Suprapubic skin (tissue), 4 donors: ENCODE data around the gene DCPS. TPM values are rescaled to one million over a fixed set of nuclear protein-coding genes. Genes with fewer than 3 reads are reported as not detected.
A peak's percentile ranks its signal among the peaks of the same experiment; 100 is the strongest.
"Not testable (repeated sequence)": the region's sequence is repeated elsewhere in the genome, so short reads cannot be mapped to it uniquely, and the experiment has no call there.

Source experiments
- DNase-seq, 2 donors: peaks; one replicate each; pipeline ENCODE4 v3.0.0-alpha.2; 2019; ENCODE audit warnings: low spot score in 2 of 2
- H3K27ac ChIP-seq: fragments of 200-600 bp; sonication (generic); one replicate; pipeline ENCODE4 v1.5.1; 2019
- H3K27me3 ChIP-seq: fragments of 200-600 bp; sonication (generic); one replicate; pipeline ENCODE4 v1.5.1; 2019
- H3K36me3 ChIP-seq: fragments of 200-600 bp; sonication (generic); one replicate; pipeline ENCODE4 v1.5.1; 2019
- H3K4me1 ChIP-seq: fragments of 200-600 bp; sonication (generic); one replicate; pipeline ENCODE4 v1.5.1; 2019
- H3K4me3 ChIP-seq: fragments of 200-600 bp; sonication (generic); one replicate; pipeline ENCODE4 v1.5.1; 2019; ENCODE audit warnings: mild to moderate bottlenecking
- H3K9me3 ChIP-seq: fragments of 200-600 bp; sonication (generic); one replicate; pipeline ENCODE4 v1.5.1; 2019
- CTCF ChIP-seq, 2 donors: fragments of 200-600 bp in 1 of 2; fragments of 450-650 bp in 1 of 2; sonication (generic) in 1 of 2; IDR thresholded peaks; one replicate each; pipeline ENCODE4 v1.5.1; 2016 to 2019; ENCODE audit warnings: antibody characterized with exemption in 2 of 2, mild to moderate bottlenecking in 1 of 2, moderate library complexity in 1 of 2
- EP300 ChIP-seq: sonication (generic); formaldehyde crosslinking; IDR thresholded peaks from one replicate; pipeline ENCODE4 v1.6.1; 2017; ENCODE audit warnings: antibody characterized with exemption
- POLR2A ChIP-seq, 2 donors: fragments of 450-650 bp; IDR thresholded peaks; one replicate each; pipeline ENCODE4 v1.6.1; 2017; ENCODE audit warnings: antibody characterized with exemption in 2 of 2, mild to moderate bottlenecking in 2 of 2, moderate library complexity in 2 of 2
- POLR2AphosphoS5 ChIP-seq, 3 donors: sonication (generic); formaldehyde crosslinking; IDR thresholded peaks; one replicate each; pipeline ENCODE4 v1.6.1; 2017; ENCODE audit warnings: antibody characterized with exemption in 3 of 3
- WGBS: methylation state at CpG from one replicate; pipeline ENCODE4 v1.1.5; 2018; 5-methylcytosine and 5-hydroxymethylcytosine counted together
- total RNA-seq, 4 donors: library from RNA; depleted of rRNA; stranded (reverse); fragments of >200 nt; gene quantifications; one replicate each; pipeline ENCODE4 v1.1.0, GENCODE V29; 2016

The DCPS gene
- total RNA-seq, 4 donors from 2014 or later: 15.4 to 19.1 (median 17.8) TPM

GRCh38 chr11:126378763-126379162 lies 74.9 kb downstream of the DCPS start:
- Histone ChIP-seq H3K4me3 (no peak overlapping the region), H3K27me3 (no peaks in the 10 kb centered on the region), H3K9me3 (no peaks in the 10 kb centered on the region), H3K36me3 (no peaks in the 10 kb centered on the region), H3K27ac (no peak overlapping the region), H3K4me1 (peaks cover 16% of the 10 kb centered on the region)
- peak in 1 of 2 donors; percentile 14 for DNase-seq
- no peak for TF ChIP-seq POLR2AphosphoS5 (IDR thresholded peaks at IDR 0.05)
- TF ChIP-seq EP300: no peak
- no peak for TF ChIP-seq POLR2A (IDR thresholded peaks at IDR 0.05)
- no peak for TF ChIP-seq CTCF (IDR thresholded peaks at IDR 0.05)
- WGBS: 71% methylated on average over 4 of the region's 4 CpGs

- DNase-seq: peak in 1 of 2 donors; percentile 40
- 95% methylated on average over 3 of the region's 4 CpGs for WGBS
Measured at GRCh38 chr11:126380909-126381308, 77.0 kb downstream of the DCPS start.

DNA sequence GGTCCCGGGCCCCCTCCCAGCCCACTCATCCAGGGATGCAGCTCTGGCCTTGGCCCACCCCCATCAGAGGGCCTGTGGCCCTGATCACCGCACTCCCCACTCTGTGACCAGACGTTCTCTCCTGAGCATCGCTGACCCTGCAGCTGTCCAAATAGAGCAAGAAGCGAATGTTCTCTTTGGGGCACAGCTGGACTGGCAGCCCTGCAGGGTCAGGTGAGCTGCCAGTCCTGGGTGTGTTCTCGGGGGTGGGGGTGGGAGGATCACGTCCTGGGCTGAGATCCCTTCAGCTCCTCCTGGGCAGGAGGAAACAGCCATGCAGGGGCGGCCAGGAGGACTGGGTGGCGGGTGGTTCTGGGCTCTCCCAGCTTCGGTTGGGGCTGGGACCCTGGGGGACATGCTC lies 78.1 kb downstream of the DCPS start:
- H3K27ac ChIP-seq, H3K9me3 ChIP-seq, H3K27me3 ChIP-seq, H3K36me3 ChIP-seq, H3K4me3 ChIP-seq: not testable (repeated sequence)
- WGBS: 69% methylated on average over 5 of the region's 10 CpGs
- peak in 1 of 2 donors; percentile 5 for DNase-seq
- H3K4me1 ChIP-seq: peaks cover 44% of the 10 kb centered on the region

More at GRCh38 chr11:126380909-126381308, 77.0 kb downstream of the DCPS start:
- Histone ChIP-seq H3K4me1 (peaks cover 34% of the 10 kb centered on the region), H3K27ac (no peak overlapping the region), H3K36me3 (no peaks in the 10 kb centered on the region), H3K9me3 (no peaks in the 10 kb centered on the region), H3K27me3 (no peaks in the 10 kb centered on the region), H3K4me3 (no peak overlapping the region)
- TF ChIP-seq POLR2A (IDR thresholded peaks at IDR 0.05) (no peak), CTCF (IDR thresholded peaks at IDR 0.05) (no peak), POLR2AphosphoS5 (IDR thresholded peaks at IDR 0.05) (no peak), EP300 (no peak)

DNA sequence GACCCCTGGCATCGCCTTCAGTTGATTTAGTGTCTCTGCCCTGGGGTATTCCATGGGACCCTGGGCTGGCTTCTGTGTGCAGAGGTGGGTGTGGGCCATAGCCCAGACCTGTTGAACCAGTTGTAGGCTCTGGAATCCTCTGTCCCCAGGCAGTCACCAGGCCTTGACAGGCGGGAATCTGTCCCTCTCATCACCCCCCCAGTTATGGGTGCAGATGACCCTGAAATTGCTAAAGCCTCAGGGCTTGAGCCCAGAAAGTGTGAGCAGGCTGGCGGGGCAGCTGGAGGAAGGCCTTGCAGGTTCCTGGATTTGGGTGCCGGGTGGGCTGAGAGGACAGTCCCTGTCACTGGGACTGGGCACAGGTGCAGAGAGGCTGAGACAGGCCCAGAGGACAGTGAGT lies 78.8 kb downstream of the DCPS start:
- H3K4me3 ChIP-seq, H3K27ac ChIP-seq, H3K9me3 ChIP-seq, H3K36me3 ChIP-seq, H3K27me3 ChIP-seq: not testable (repeated sequence)
- DNase-seq: peak in 1 of 2 donors; percentile 48
- H3K4me1 ChIP-seq: peaks cover 50% of the 10 kb centered on the region
- 57% methylated on average over 2 of the region's 4 CpGs for WGBS

DNA sequence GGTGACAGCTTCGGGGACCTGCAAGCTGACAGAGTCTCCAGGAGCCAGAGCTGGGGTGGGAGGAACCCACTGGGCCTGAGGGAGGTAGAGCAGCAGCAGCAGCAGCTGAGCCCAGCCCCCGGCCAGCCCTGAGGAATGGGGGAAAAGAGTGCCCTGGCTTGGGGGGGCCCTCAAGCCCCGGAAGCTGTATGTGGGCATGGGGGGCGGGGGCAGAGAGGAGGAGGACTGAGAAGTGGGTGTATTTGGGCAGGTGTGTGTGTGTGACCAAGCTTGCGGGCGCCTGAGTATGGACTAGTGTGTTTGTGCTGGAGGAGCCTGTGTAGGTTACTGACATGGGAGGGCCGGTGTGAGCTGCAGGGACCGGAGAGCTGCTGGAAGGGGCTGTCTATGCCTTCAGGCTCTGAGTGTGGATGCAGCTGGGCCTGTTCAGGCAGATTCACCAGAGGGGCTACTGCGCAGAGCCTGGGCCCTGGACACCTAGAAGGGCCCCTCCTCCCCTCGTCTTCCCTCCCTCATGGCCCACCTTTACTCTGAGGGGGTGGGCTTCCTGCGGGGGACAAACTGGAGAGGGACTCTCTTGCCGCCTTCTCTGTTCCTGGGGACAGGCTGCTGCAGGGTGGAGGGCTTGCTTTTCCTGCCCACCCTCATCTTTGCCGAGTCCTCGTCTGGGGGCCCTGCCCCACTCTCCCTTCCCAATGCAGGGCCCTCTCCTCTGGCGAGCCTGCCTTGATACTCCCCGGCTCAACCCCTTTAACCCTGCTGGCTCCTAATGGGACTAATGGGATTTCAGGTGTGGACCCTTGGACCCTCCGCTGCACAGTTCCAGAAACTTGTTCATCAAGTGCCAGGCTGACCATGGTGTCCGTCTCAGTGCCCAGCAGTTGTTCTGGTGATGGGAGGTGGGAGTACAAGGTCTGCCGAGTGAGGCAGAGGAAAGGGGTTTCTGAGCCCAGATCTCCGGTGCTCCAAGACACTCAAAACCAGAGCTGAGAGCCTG lies 79.8 kb downstream of the DCPS start:
- Histone ChIP-seq H3K27me3 (no peaks in the 10 kb centered on the region), H3K27ac (peak overlapping the region; percentile 56), H3K9me3 (no peaks in the 10 kb centered on the region), H3K4me1 (peaks cover 52% of the 10 kb centered on the region), H3K36me3 (no peaks in the 10 kb centered on the region), H3K4me3 (no peak overlapping the region)
- no peak for TF ChIP-seq POLR2A (IDR thresholded peaks at IDR 0.05)
- no peak for TF ChIP-seq EP300
- no peak for TF ChIP-seq POLR2AphosphoS5 (IDR thresholded peaks at IDR 0.05)
- TF ChIP-seq CTCF (IDR thresholded peaks at IDR 0.05): no peak
- WGBS: 86% methylated on average over 13 of the region's 20 CpGs
- DNase-seq: peak in 1 of 2 donors; percentile 56

DNA sequence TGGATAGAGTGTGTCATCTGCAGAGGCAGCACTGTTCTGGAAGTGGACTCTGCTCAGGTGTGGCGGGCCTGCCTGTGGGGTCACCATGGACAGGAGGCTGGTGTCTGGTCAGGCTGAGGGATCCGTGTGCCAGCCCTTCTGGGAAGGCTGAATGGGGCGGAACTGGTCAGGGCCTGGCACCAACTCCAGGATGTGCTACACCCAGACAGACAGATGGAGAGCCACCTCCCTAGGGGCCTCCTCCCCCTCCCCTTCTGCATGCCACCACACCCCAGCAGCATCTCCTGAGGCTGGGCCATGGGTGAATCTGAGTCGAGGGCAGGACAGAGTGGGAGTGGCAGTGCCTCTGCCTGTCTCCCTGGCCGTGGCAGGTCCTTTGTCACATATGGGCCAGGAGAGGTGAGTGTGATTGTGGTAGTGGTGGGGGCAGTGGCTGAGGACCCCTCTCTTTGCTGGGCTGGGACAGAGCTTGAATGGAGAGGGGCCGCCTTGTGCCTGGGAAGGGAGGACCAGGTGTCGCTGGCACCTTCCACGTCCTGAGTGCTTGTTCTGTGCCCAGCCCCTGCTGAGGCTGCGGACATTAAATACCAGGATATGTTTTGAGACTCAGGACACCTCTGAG lies 80.7 kb downstream of the DCPS start:
- H3K27me3 ChIP-seq: no peaks in the 10 kb centered on the region
- DNase-seq: peak in 1 of 2 donors; percentile 47
- H3K4me3 ChIP-seq: no peak overlapping the region
- no peak overlapping the region for H3K27ac ChIP-seq
- H3K36me3 ChIP-seq: no peaks in the 10 kb centered on the region
- H3K9me3 ChIP-seq: no peaks in the 10 kb centered on the region
- H3K4me1 ChIP-seq: peaks cover 52% of the 10 kb centered on the region
- WGBS: 93% methylated on average over 5 of the region's 9 CpGs
- TF ChIP-seq POLR2A (IDR thresholded peaks at IDR 0.05): no peak
- no peak for TF ChIP-seq EP300
- TF ChIP-seq POLR2AphosphoS5 (IDR thresholded peaks at IDR 0.05): no peak
- no peak for TF ChIP-seq CTCF (IDR thresholded peaks at IDR 0.05)
